NCI-H524 treated with DMSO at 0.1 percent for 48 hours (cell line): ENCODE measurements around the gene NRP2.

Experiments used
- DNase-seq: peaks from one replicate; lab custom pipeline; 2025; lab: John Stamatoyannopoulos, UW

NRP2 gene

DNA sequence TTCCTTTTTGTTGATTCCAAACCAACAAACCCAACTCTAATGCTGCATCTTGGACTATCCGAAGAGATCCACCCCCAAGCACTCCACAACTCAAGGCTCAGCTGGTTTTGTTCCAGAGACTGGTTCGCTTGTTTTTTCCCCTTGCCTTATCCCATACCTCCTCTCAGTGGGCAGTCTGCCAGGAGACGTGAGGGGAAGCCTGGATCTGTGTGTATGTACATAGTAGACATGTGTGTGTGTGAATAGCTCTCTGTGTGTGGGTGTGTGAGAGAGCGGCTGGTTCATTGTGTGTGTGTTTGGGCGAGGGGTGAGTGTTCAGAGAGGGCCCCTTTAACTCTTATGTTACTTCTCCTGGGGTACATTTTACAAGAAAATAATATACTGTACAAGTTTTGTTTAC is 94.4 kb downstream of the NRP2 start:
- DNase-seq, result no peak

DNA sequence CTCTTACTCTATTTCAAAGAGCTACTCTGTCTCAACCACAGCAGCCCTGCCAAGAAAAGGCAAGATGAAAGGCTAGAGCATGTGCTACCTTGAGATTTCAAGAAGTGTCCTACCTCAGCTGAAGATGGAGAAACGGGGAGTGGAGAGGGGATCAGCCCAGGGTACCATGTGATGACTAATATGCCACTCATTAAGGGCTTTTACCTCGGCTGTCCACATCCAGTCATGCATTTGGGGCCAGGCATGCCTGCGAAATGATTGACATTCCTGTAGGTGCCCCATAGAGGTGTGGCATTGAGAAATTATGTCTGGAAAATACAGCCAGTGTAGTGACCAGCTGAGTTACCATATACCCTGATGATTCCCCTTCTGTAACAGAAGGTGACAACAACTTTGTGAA is 96.1 kb downstream of the NRP2 start:
- no peak for DNase-seq

DNA sequence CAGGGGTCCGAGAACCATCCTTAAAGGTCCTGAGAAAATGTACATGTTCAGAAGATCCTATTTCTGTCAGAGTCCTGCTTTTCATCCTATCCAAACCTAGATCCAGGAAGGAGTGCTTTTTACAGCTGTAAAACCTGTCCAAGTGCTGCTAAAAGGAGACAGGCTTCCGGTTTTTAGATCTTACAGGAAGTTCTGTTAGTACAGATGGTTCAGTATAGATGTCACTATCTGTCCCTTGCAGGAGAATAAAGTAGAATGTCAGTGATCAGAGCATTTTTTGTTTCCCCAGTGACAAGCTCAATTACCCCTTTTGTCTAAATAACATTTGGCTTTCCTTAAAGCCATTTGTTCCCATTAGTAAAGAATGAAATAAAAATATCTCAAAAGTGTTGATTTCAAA is 98.3 kb downstream of the NRP2 start:
- DNase-seq, result no peak

DNA sequence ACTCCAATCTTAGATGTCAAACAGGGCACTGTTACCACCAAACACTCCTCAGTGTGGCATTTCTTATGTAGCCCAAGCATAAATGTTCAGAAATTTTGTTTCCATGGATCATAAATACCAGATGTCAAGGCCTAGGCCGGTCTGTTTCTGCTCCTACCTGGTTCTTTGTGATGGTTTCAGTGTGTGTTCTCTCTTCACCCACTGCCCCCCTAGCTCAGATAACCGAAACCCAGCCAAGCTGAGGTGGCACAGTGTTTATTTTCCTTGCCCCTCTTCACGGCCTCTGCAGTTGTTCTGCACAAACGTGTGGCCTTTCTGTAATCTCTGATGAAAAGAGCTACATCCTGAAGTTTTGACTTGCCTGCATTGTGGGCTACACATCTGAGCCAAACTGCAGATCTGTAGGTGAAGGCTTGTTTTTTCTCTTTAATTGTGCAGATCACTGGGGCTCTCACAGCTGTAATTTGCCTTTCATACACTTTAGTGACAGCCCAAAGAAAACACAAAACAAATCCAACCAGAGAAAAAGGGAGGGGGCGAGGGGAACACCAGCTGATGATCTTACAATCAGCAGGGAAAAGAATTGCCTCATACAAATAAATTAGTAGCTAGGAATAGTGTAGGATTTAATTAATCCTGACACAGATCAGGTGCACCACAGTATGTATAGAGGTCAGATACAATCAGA is 99.1 kb downstream of the NRP2 start:
- no peak for DNase-seq

DNA sequence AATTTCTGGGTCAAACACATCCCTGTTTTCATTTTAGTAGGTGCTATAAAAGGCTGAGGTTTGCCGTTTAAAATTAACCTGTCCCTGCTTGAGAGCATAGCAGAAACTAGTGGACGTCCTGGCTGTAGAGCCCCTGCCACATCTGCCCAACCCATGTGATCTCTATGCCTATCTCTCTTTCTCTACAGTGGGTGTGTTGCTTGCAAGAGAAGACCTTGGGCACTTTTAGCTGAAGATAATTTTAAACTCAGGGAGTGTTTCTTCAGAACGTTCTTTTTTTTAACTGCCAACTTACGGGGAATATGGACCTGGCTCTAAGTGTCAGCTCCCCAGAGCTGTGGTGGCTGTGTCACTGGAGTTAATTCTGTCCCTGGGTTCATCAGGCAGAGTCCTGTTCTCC is 100.6 kb downstream of the NRP2 start:
- DNase-seq, result no peak

DNA sequence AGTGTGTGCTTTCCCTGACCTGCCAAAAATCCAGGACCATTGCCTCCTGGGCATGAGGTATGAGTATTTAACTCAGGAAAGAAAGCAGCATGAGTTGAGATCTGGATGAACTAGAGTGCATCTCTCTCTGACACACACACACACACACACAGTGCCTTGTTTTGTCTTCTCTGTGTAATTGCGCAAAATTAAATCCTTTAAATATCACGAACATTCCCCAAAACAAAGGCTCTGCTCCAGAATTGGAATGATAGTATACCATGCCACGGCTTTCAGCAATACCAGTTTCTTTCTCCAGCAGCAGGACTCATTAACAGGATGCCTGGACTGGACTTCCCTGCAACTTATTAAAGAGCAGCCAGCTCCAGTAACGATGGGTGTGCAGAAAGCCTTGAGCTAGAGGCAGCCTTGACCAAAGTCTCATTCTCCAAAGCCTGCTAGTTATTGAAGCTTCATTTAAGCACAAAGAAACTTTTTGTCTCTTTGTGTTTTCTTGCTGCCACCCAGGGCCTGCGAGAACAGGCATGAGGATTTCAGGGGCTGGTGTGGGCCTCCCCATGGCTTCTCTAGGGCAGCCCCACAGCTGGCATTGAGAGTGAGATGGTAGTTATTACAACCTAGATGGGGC is 101.7 kb downstream of the NRP2 start:
- no peak for DNase-seq

DNA sequence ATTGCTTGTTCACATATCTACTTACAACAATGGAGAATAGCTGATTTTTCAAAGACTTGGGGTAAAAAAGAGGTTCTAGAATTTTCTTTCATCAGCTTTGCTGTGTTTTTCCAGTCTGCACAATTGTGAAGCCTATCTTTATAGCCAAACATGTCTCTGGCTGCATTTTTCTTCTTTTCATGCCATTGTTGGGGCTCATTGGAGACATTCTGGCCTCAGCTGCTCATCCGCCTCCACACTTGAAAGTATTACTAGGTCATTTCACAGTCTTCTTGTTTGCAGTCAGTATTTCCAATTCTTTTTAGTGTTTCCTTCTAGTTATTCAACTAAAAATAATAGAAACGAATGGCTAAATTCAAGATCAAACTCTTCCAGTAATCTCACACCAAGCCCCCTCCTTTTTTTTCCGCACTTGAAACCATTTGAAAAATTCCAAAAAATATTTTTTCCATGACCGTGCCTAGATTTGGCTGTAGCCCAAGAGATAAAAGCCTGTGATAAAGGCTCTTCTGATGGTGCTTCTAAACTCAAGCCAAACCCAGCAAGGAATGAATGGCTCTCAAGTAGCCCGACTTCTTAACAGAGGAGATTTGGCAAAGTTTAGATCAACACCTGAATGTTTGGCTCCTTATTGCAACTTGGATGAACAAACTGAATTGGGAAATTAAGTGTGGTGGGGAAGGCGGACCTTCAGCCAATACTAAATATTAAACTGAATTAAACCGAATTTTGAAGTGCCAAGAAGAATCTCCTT is 103.4 kb downstream of the NRP2 start:
- no peak for DNase-seq

DNA sequence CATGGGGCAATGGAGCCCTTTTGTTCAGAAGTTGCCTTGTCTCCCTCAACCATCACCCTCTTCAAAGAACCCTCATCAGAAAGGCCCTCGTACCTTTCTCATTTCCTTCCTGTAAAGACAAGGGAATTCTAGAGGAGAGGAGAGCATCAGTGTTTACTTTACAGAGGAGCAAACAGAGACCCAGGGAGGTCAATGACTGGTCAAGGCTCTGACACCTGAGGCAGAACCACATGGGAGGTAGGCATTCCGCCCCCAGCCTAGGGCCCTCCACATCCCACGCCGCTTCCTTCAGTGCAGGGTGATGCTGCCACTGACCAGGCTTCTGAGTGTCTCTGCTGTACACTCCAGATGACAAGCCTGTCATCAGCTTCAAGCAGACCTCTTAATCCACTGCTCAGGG is 104.7 kb downstream of the NRP2 start:
- no peak for DNase-seq

DNA sequence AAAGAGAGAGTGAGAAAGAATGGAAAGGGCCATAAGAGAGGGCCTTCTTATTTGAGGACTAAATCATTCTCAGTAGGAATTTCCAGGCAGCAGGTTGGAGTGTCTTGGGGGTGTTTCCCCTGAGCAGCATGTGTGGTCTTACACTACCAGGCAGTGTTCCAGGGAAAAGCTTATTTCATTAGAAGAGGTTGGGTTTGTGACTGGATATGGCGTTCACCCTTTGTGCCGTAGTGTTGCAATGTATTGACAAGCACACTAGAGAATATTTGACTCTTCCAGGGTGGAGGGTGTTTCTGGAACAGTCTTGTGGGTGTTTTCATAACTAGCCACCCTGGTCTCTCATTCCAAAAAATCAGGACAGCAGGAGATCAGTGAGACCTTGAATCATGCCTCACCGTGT is 105.5 kb downstream of the NRP2 start:
- DNase-seq, result no peak

DNA sequence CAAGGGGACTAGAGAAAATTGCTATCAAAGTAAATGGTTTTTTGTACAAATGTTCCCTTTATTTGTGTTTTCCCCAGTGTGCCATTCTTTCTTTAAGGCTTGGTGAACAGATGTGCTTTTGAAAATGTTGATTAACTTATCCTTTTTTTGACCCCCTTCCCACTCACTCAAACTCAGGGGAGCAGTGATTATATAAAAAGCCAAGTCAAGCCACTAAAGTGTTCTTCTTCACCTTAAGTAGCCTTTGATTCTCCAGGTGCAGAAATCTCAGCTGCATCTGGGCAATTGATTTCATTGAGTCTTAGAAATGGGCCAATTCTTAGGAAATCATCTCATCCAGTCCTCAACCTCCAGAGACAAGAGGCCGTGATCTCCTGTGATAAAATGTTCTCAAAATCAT is 107.6 kb downstream of the NRP2 start:
- DNase-seq, result no peak

DNA sequence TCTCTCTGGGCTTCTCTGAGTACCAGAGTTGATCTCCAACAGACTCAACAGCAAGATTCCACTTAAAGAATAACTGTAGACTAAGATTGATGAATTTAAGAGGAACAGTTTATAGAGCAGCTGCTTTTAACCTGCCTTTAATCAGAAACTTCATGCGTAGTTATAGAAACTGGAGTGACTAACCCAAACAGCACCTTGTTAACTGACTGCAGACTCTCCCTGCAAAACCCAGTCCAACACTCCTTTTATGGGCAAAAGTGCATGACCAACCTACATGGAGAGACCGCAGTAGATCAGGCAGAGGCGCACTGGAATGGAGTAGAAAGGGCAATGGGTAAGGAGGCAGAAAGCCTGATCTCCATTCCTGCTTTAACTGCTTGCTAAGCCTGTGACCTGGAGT is 110.6 kb downstream of the NRP2 start:
- no peak for DNase-seq

DNA sequence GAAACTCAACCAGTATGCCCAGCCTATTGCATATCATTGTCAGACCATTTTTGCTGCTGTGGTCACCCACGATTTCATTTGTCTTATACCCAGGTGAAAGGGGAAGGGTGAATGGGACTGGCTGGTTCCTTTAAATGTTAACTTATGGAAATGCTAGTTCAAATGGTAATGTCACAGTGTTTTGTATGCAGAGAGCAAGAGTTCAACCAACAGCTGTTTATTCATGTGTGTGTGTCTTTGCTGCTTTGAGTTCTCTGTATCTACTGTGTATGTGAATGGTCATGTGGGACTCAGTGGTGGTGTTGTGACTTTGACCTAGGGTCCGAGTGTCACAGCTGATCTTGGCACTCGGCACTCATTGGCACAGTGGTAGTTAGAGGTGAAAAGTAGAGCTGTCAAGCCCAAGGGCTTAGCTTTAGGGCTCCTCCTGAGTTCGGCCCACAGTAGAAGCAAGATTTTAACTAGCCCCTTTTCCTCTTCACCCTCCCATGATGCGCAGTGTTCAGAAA is 114.6 kb downstream of the NRP2 start:
- DNase-seq, result no peak

DNA sequence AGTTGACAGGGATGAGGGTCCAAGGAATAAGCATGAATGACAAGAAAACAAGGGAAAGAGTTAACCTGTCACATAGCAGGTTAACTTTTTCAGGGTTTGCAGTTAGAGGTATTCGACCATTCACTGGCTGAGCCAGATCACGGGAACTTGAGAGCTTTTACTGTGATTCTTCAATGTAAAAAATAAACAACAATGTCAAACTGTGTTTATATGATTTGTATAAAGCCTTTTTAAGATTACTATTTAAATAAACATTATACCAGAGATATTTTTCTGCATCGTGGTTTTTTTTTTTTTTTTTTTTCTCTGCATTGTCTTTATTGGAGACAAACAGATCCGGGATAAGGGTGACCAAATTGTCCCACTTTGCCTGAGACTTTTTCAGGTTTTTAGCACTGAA is 115.6 kb downstream of the NRP2 start:
- DNase-seq, result no peak

DNA sequence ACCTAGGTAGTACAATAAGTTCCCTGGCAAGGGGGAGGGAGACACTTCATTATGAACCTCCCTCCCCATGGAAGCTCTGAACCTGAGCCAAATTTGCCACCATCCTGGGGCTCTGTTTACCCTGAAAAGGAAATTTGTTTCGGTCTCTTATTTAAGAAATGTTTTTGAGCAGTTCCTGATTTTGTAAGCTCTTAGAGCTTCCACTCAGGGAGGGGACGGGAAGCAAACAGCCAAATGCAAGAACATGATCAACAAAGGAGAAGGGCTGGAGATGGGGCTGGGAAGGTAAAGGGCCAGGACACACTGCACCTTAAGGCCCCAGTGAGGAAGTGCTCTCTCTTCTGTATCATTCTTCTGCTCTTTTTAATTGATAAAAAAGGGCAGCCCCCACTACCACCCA is 117.9 kb downstream of the NRP2 start:
- DNase-seq, result no peak

DNA sequence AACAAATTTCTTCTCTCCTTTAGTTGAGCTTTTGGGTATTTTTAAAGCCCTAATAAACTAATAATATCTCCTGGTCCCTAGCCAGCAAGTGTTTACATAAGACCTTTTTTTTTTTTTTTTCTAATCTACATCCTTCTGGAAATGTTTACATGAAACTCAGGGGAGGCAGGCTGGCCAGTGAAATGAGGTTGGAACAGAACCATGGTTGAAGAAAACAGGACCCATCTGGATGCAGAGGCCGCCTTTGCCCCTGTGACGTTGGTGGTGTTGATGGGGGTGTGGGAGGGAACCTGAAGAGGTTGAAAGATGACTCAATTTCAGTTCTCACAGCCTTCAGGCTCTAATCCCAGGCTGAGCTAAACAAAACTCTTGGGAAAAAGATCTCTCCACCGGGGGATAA is 118.5 kb downstream of the NRP2 start:
- no peak for DNase-seq

DNA sequence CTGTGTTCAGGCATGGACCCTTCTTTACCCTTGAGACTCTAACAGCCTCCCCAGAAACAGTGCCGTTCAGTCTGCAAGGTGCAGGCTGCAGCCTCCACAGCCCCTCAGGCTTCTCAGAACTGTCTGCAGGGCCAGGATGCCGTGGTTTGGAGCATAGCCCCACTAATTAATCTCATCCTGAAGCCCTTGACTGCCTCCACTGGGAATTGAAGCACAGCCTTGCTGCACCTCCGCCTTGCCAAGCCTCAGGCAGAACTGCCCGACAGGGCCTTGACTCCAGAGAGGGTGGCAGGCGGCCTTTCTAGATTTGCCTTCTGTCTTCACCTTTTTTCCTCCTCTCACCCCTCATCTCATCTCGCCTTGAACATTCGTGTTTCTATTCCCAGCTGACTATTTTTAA is 119.8 kb downstream of the NRP2 start:
- peak; percentile 47 for DNase-seq

DNA sequence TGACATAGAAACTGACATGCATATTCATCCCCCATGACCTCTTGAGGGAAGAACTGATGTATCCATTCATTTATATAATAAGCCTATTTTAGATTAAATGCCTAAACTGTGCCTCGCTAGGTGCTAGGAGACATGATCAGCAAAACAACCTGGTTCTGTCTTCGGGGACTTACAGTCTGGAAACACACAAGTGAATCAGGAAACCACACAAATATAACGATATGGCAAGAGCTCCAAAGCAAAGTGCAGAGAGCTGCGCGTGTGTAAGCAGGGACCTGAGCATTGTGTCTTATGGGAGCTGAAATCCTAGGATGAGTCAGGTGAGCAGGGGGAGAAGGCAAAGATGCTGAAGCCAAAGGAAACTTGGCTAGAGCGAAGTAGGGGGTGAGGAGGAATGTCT is 120.6 kb downstream of the NRP2 start:
- no peak for DNase-seq

DNA sequence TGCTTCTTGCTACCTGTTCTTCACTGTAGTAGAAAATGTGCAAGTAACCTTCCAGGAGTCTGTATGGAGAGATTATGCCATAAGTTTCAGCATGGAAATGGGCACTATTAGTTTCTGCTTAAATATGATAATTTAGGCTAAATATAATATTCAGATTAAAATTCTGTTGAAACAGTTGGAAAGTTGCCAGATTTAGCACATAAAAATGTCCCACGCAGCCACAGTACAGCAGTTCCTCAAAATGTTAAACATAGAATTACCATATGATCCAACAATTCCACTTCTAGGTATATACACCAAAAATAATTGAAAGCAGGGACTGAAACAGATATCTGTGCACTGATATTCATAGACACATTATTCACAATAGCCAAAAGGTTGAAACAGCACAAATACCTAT is 121.2 kb downstream of the NRP2 start:
- no peak for DNase-seq

DNA sequence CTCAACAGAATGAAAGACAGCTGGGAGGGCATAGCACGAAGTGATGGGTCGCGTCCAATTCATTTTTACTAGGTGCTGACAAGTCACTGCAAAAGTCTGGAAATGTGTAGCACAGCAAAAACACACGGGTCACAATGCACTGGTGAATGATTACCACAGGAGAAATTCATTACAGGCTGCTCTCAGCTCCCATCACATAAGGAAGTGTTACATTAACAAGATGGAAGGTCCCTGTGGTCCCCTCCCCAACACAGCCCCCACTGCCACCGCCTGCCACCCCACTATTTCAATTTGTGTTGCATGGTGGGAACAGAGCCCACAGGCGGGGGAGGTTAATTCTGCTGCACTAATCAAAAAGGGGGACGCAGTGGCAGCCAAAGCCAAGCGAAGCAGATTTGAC is 122.8 kb downstream of the NRP2 start:
- DNase-seq, result no peak

DNA sequence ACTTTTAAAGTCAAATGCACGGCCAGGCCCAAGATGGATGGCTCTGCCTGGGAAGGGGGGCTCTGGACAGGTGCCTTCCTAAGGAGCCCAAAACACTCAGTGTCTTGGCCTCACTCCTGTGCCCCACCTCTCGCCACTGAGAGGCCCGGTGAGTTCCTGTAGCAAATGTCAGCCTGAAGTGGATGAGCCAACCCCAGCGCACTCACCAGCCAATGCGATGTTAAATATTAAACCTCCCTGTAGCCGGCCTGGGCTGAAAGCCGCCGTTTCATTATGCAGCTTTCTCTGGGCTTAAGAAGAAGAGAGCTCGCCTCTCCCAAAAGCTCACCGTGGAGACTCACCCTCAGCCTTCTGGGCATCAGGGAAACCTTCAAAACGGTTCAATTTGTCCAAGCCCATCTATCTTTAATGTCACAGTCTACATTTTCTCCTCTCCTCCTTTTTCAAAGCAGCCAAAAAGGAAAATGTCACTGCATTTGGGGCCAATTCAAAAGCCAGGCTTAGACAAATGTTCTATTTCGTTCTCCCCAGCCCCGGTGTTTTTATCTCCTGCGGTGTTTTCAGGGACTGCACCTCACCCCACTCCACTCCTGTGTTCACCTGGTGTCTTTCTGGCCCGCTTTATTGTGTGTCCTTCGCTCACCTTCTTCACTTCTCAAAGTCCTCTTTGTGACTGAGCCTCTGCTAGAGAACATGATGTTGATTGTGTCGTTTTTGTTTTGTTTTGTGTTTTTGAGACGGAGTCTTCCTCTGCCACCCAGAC is 124.0 kb downstream of the NRP2 start:
- DNase-seq, result no peak

DNA sequence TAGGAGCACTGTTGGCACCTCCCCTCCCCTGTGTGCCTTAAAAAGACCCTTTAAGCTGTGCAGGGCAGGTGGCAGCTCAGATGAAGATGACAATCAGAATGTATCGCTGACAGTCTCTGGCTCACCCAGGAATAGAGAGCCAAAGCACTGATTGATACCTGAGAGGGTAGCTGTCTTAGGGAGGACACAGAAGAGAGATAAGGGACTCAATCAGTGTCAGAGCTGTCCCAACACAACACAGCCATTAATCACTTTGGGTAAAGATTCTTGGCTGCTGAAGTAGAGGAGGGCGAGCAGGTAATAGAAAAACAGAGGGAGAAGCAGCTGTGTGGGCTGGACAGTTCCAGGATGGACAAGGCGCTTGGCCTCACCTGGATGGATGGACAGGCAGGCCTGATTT is 124.9 kb downstream of the NRP2 start:
- no peak for DNase-seq

DNA sequence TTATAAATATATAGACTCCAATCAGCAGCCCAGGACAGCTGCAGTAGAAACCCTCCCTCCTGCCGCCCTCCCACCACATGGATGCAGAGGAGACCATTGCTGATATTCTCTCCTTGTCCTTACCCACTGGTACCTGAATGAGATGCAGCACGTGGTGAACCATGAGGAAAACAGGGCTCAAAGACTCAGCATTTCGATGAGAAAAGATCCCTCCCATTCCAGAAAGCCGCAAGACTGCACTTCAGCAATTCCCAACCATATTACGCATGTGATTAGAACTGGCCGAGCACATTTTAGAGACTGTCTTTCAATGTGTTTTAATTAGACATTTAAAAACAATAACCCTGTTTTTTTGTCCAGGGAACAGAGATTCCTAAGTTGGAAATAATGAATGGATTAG is 125.5 kb downstream of the NRP2 start:
- DNase-seq, result no peak
